ENCODE results near the gene ROBO1.

- no peak for TF ChIP-seq POLR2A (IDR thresholded peaks at IDR 0.05; ENCODE audit: low read depth, low read length)
- TF ChIP-seq CTCF (IDR thresholded peaks at IDR 0.05; ENCODE audit: extremely low read depth in 1 of 2, insufficient read depth in 1 of 2, low read depth in 1 of 2, low read length in 2 of 2): no peak
- no peak for TF ChIP-seq POLR2AphosphoS5 (IDR thresholded peaks at IDR 0.05; ENCODE audit: insufficient read depth, low read depth, low read length)
These were observed 827.7 kb downstream of the ROBO1 start for GRCh38 chr3:78940128-78940527.

Measured in endothelial cell of umbilical vein (primary cell).